ENCODE data around the gene CCN2.

The CCN2 gene

GRCh38 chr6:131955192-131955591 lies 4.0 kb upstream of the CCN2 start:
- Mint-ChIP-seq H3K27ac (no peak overlapping the region), H3K27me3 (peaks cover 15% of the 10 kb centered on the region), H3K36me3 (no peaks in the 10 kb centered on the region), H3K4me3 (no peak overlapping the region), H3K4me1 (peaks cover 3% of the 10 kb centered on the region), H3K9me3 (no peaks in the 10 kb centered on the region)
- DNase-seq (ENCODE audit: low spot score in 2 of 2): no peak
- no peak for ATAC-seq (ENCODE audit: low read depth)

GRCh38 chr6:131954775-131955107 lies 3.6 kb upstream of the CCN2 start:
- DNase-seq (ENCODE audit: low spot score in 2 of 2): no peak
- Mint-ChIP-seq H3K36me3 (no peaks in the 10 kb centered on the region), H3K4me1 (peaks cover 6% of the 10 kb centered on the region), H3K4me3 (no peak overlapping the region), H3K9me3 (no peaks in the 10 kb centered on the region), H3K27me3 (peaks cover 17% of the 10 kb centered on the region), H3K27ac (no peak overlapping the region)
- no peak for ATAC-seq (ENCODE audit: low read depth)

GRCh38 chr6:131954059-131954774 lies 3.0 kb upstream of the CCN2 start:
- no peak for ATAC-seq (ENCODE audit: low read depth)
- Mint-ChIP-seq H3K27ac (no peak overlapping the region), H3K36me3 (no peaks in the 10 kb centered on the region), H3K4me1 (peaks cover 6% of the 10 kb centered on the region), H3K27me3 (peaks cover 22% of the 10 kb centered on the region), H3K9me3 (no peaks in the 10 kb centered on the region), H3K4me3 (no peak overlapping the region)
- DNase-seq (ENCODE audit: low spot score in 2 of 2): no peak

- Mint-ChIP-seq H3K9me3 (no peaks in the 10 kb centered on the region), H3K4me3 (no peak overlapping the region), H3K4me1 (peaks cover 6% of the 10 kb centered on the region), H3K27me3 (peaks cover 28% of the 10 kb centered on the region), H3K36me3 (no peaks in the 10 kb centered on the region), H3K27ac (no peak overlapping the region)
- ATAC-seq (ENCODE audit: low read depth) (no peak), DNase-seq (ENCODE audit: low spot score in 2 of 2) (no peak)
Measured at GRCh38 chr6:131952886-131953509, 1.8 kb upstream of the CCN2 start.

GRCh38 chr6:131951576-131952230 lies 531 bp upstream of the CCN2 start:
- DNase-seq (ENCODE audit: low spot score in 2 of 2) (no peak), ATAC-seq (ENCODE audit: low read depth) (no peak)
- no peak overlapping the region for H3K27ac Mint-ChIP-seq
- no peaks in the 10 kb centered on the region for H3K9me3 Mint-ChIP-seq
- H3K36me3 Mint-ChIP-seq: no peaks in the 10 kb centered on the region
- peaks cover 6% of the 10 kb centered on the region for H3K4me1 Mint-ChIP-seq
- peaks cover 30% of the 10 kb centered on the region for H3K27me3 Mint-ChIP-seq
- H3K4me3 Mint-ChIP-seq: peak overlapping the region; percentile 59

GRCh38 chr6:131949909-131950766 lies 1.0 kb downstream of the CCN2 start:
- H3K27ac Mint-ChIP-seq: no peak overlapping the region
- H3K27me3 Mint-ChIP-seq: peaks cover 34% of the 10 kb centered on the region
- peak in 1 of 2 donors; percentile 12 for DNase-seq (ENCODE audit: low spot score in 2 of 2)
- peak overlapping the region; percentile 90 for H3K4me3 Mint-ChIP-seq
- no peaks in the 10 kb centered on the region for H3K36me3 Mint-ChIP-seq
- H3K4me1 Mint-ChIP-seq: peaks cover 6% of the 10 kb centered on the region
- H3K9me3 Mint-ChIP-seq: no peaks in the 10 kb centered on the region
- ATAC-seq (ENCODE audit: low read depth): peak; percentile 37

- Mint-ChIP-seq H3K4me3 (peak overlapping the region; percentile 90), H3K36me3 (no peaks in the 10 kb centered on the region), H3K27me3 (peaks cover 34% of the 10 kb centered on the region), H3K9me3 (no peaks in the 10 kb centered on the region), H3K27ac (no peak overlapping the region), H3K4me1 (peaks cover 6% of the 10 kb centered on the region)
- DNase-seq (ENCODE audit: low spot score in 2 of 2) (no peak), ATAC-seq (ENCODE audit: low read depth) (no peak)
Measured at GRCh38 chr6:131949620-131949908, 1.6 kb downstream of the CCN2 start.

GRCh38 chr6:131948692-131949619 lies 2.2 kb downstream of the CCN2 start:
- DNase-seq (ENCODE audit: low spot score in 2 of 2): no peak

GRCh38 chr6:131947986-131948661 lies 3.0 kb downstream of the CCN2 start:
- no peaks in the 10 kb centered on the region for H3K36me3 Mint-ChIP-seq
- H3K4me1 Mint-ChIP-seq: peaks cover 6% of the 10 kb centered on the region
- no peak overlapping the region for H3K4me3 Mint-ChIP-seq
- H3K9me3 Mint-ChIP-seq: no peaks in the 10 kb centered on the region
- DNase-seq (ENCODE audit: low spot score in 2 of 2): no peak
- peaks cover 31% of the 10 kb centered on the region for H3K27me3 Mint-ChIP-seq
- no peak overlapping the region for H3K27ac Mint-ChIP-seq
- no peak for ATAC-seq (ENCODE audit: low read depth)

More at GRCh38 chr6:131948692-131949619, 2.2 kb downstream of the CCN2 start:
- no peak for ATAC-seq (ENCODE audit: low read depth)
- H3K27me3 Mint-ChIP-seq: peaks cover 34% of the 10 kb centered on the region
- H3K9me3 Mint-ChIP-seq: no peaks in the 10 kb centered on the region
- peak overlapping the region; percentile 31 for H3K4me3 Mint-ChIP-seq
- H3K4me1 Mint-ChIP-seq: peaks cover 6% of the 10 kb centered on the region
- no peaks in the 10 kb centered on the region for H3K36me3 Mint-ChIP-seq
- no peak overlapping the region for H3K27ac Mint-ChIP-seq

GRCh38 chr6:131946992-131947955 lies 3.9 kb downstream of the CCN2 start:
- Mint-ChIP-seq H3K4me1 (peaks cover 6% of the 10 kb centered on the region), H3K4me3 (no peak overlapping the region), H3K27me3 (peaks cover 28% of the 10 kb centered on the region), H3K9me3 (no peaks in the 10 kb centered on the region), H3K27ac (no peak overlapping the region), H3K36me3 (no peaks in the 10 kb centered on the region)
- ATAC-seq (ENCODE audit: low read depth) (no peak), DNase-seq (ENCODE audit: low spot score in 2 of 2) (no peak)

GRCh38 chr6:131946404-131946991 lies 4.7 kb downstream of the CCN2 start:
- ATAC-seq (ENCODE audit: low read depth): no peak
- DNase-seq (ENCODE audit: low spot score in 2 of 2): no peak
- H3K27ac Mint-ChIP-seq: no peak overlapping the region
- no peaks in the 10 kb centered on the region for H3K36me3 Mint-ChIP-seq
- peaks cover 24% of the 10 kb centered on the region for H3K27me3 Mint-ChIP-seq
- H3K9me3 Mint-ChIP-seq: no peaks in the 10 kb centered on the region
- H3K4me3 Mint-ChIP-seq: no peak overlapping the region
- peaks cover 6% of the 10 kb centered on the region for H3K4me1 Mint-ChIP-seq

- no peaks in the 10 kb centered on the region for H3K36me3 Mint-ChIP-seq
- ATAC-seq (ENCODE audit: low read depth) (no peak), DNase-seq (ENCODE audit: low spot score in 2 of 2) (no peak)
- no peak overlapping the region for H3K4me3 Mint-ChIP-seq
- H3K27me3 Mint-ChIP-seq: peaks cover 22% of the 10 kb centered on the region
- peaks cover 6% of the 10 kb centered on the region for H3K4me1 Mint-ChIP-seq
- H3K27ac Mint-ChIP-seq: no peak overlapping the region
- no peaks in the 10 kb centered on the region for H3K9me3 Mint-ChIP-seq
Measured at GRCh38 chr6:131945971-131946370, 5.2 kb downstream of the CCN2 start.

Measured in memory B cell (primary cell).